RWPE1 (cell line): ENCODE measurements around the gene CRCP.
"Not testable (repeated sequence)": the region's sequence is repeated elsewhere in the genome, so short reads cannot be mapped to it uniquely, and the experiment has no call there.

Experiments
- CTCF ChIA-PET: fragments of 350-600 bp; sonication (Branson Sonifier 250); formaldehyde crosslinking; extraction: SDS; loops from one replicate; lab custom pipeline; 2021; lab: Yijun Ruan, JAX
- POLR2A ChIA-PET: fragments of 400-600 bp; formaldehyde crosslinking; extraction: SDS; loops from one replicate; lab custom pipeline; 2020; ENCODE audit warnings: antibody characterized with exemption; ENCODE audit not compliant: low non-redundant PET; lab: Yijun Ruan, JAX
- DNase-seq: peaks from one replicate; pipeline ENCODE4 v3.0.0; 2012; ENCODE audit warnings: low spot score
- H3K27ac ChIP-seq: fragments of 450-650 bp; 2 replicates; pipeline ENCODE4 v1.5.1; 2017
- TF ChIP-seq, protein P1 (sequence below): fragments of 450-650 bp; conservative IDR thresholded peaks from 2 replicates; pipeline ENCODE4 v1.5.1; 2017; ENCODE audit warnings: low read depth, mild to moderate bottlenecking

The CRCP gene

GRCh38 chr7:66114743-66115649, at the start of gene CRCP:
Gene CRCP, plus strand, starts transcription at chr7:66114847. Its CDS starts 116 bp downstream, at chr7:66114963.
- TF ChIP-seq, protein P1, sequence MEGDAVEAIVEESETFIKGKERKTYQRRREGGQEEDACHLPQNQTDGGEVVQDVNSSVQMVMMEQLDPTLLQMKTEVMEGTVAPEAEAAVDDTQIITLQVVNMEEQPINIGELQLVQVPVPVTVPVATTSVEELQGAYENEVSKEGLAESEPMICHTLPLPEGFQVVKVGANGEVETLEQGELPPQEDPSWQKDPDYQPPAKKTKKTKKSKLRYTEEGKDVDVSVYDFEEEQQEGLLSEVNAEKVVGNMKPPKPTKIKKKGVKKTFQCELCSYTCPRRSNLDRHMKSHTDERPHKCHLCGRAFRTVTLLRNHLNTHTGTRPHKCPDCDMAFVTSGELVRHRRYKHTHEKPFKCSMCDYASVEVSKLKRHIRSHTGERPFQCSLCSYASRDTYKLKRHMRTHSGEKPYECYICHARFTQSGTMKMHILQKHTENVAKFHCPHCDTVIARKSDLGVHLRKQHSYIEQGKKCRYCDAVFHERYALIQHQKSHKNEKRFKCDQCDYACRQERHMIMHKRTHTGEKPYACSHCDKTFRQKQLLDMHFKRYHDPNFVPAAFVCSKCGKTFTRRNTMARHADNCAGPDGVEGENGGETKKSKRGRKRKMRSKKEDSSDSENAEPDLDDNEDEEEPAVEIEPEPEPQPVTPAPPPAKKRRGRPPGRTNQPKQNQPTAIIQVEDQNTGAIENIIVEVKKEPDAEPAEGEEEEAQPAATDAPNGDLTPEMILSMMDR, result peak; percentile 49
- H3K27ac ChIP-seq, result peak within 1 kb of the TSS; percentile 91
- peak; percentile 73 for DNase-seq
- POLR2A ChIA-PET, result interaction anchor here (0.6 to 1.2 kb wide), 5 partner anchors 9 to 379 kb away, joined by 3 to 8 read pairs (median 3); partner anchors contain the start of gene ASL
- CTCF ChIA-PET, result interaction anchor here (0.7 kb wide), 1 partner anchor 10 kb away, joined by 4 read pairs; no protein-coding TSS in a partner anchor

DNA sequence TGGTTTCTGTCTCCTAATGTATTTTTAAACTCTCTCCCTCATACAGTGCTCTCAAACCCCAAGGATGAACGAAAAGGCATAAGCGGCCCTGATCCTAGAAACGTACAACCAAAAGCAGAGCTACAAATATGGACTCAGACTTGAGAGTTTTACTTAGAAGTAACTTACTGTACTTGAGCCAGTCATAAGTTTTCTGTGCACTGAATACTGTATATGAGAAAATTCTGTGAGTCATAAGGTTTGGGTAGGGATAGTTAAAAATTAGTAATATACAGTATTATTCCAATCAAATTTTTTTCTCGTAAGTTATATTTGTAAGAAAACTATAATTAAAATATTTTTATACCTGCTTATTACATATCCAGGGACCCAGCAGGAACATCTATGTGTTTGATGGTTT, 44.9 kb upstream of the CRCP start:
- ChIA-PET POLR2A (no interaction called here), CTCF (interaction anchor here (1.2 kb wide), 1 partner anchor 39 kb away, joined by 5 read pairs; no protein-coding TSS in a partner anchor)
- no peak overlapping the region for H3K27ac ChIP-seq
- no peak for DNase-seq
- TF ChIP-seq, protein P1, result no peak

DNA sequence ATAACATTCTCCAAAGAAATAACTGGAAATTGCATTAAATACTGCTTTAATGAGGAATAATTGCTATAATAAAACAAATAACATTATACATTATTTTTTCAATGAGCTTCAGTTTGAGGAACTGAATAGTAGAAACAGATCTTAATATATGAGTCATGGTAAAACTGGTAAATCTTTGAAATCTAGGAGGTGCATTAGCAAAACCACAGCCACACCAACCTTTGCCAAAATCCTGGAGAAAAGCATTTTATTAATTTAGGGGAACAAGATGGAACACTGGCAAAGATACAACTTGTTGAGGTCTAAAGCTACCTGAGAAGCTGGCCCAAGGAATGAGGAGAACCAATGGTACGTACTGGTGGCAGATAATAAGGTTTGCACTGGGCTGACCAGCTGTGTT, 44.4 kb upstream of the CRCP start:
- ChIA-PET CTCF (interaction anchor here (1.2 kb wide), 1 partner anchor 39 kb away, joined by 5 read pairs; no protein-coding TSS in a partner anchor), POLR2A (no interaction called here)
- no peak for DNase-seq
- no peak overlapping the region for H3K27ac ChIP-seq
- TF ChIP-seq, protein P1, result no peak

- POLR2A ChIA-PET, result interaction anchor here (0.5 kb wide), 1 partner anchor 36 kb away, joined by 5 read pairs; no protein-coding TSS in a partner anchor
- CTCF ChIA-PET, result interaction anchor here (0.6 to 1.8 kb wide), 5 partner anchors 9 to 927 kb away, joined by 3 to 9 read pairs (median 3); no protein-coding TSS in a partner anchor
- DNase-seq, result not testable (repeated sequence)
Observed at GRCh38 chr7:66072208-66072607, 42.4 kb upstream of the CRCP start.

GRCh38 chr7:66075590-66076461, 38.8 kb upstream of the CRCP start, which contains the start of gene ASL:
Gene ASL, plus strand, starts transcription at chr7:66075819. Its CDS starts 263 bp downstream, at chr7:66076082.
- CTCF ChIA-PET, result interaction anchor here (1.8 kb wide), 1 partner anchor 45 kb away, joined by 5 read pairs; no protein-coding TSS in a partner anchor

More at GRCh38 chr7:66072208-66072607, 42.4 kb upstream of the CRCP start:
- not testable (repeated sequence) for H3K27ac ChIP-seq

More at GRCh38 chr7:66075590-66076461, 38.8 kb upstream of the CRCP start, which contains the start of gene ASL:
- DNase-seq, result peak; percentile 99
- peak within 1 kb of the TSS; percentile 59 for H3K27ac ChIP-seq
- TF ChIP-seq, protein P1, result no peak
- POLR2A ChIA-PET, result interaction anchor here (0.5 to 0.7 kb wide), 3 partner anchors 27 to 42 kb away, joined by 3 to 4 read pairs (median 3); partner anchors contain the start of gene CRCP
